ENCODE data around the gene AGO3. TPM values are rescaled to one million over a fixed set of nuclear protein-coding genes. Genes with fewer than 3 reads are reported as not detected.

AGO3 gene
- polyA plus RNA-seq, 2 donors: 2.6 to 3.2 TPM

Other genes with a start within 250 kb of the AGO3 start
- gene C1orf216, start 212.2 kb upstream of the AGO3 start, polyA plus RNA-seq: 1 to 10 TPM in 1 of 2 donors, under 1 TPM in 1; 0.94 to 2.4 TPM
- gene CLSPN, start 161.1 kb upstream of the AGO3 start, polyA plus RNA-seq: 1 to 10 TPM in 1 of 2 donors, under 1 TPM in 1; 0.94 to 1.9 TPM
- gene AGO4, start 123.1 kb upstream of the AGO3 start, polyA plus RNA-seq: 1 to 10 TPM; 5.5 to 9.1 TPM
- gene AGO1, start 47.9 kb upstream of the AGO3 start, polyA plus RNA-seq: 1 to 10 TPM; 2.3 to 2.5 TPM
- gene TEKT2, start 153.0 kb downstream of the AGO3 start, polyA plus RNA-seq: under 1 TPM; 0.09 to 0.39 TPM
- 10 to 100 TPM; 28.2 to 40.3 TPM for gene ADPRS, start 157.8 kb downstream of the AGO3 start, polyA plus RNA-seq
- 1 to 10 TPM; 2.0 to 2.9 TPM for gene COL8A2, start 194.1 kb downstream of the AGO3 start, polyA plus RNA-seq
- 10 to 100 TPM; 38.2 to 77.1 TPM for gene TRAPPC3, start 218.4 kb downstream of the AGO3 start, polyA plus RNA-seq
- 10 to 100 TPM; 33.1 to 55.3 TPM for gene MAP7D1, start 225.1 kb downstream of the AGO3 start, polyA plus RNA-seq

Data from esophagus (tissue), 2 donors.